ENCODE results near the gene RTP3. TPM values are rescaled to one million over a fixed set of nuclear protein-coding genes. Genes with fewer than 3 reads are reported as not detected.

The RTP3 gene
- total RNA-seq, 1 donor from 2014 or later = not detected

DNA sequence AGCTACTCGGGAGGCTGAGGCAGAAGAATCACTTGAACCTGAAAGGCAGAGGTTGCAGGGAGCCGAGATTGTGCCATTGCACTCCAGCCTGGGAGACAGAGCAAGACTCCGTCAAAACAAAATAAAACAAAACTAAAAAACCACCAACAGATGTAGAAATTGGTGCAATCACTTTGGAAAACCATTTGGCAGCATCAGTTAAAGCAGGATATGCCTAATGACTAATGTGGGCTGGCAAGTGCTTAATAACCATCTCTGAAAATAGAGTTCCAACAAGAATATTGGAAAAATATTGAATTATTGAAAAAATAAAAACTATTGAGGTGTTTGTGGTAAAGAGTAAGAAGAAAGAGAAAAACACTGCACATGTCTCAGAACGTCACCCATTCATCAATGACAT, 16.1 kb upstream of the RTP3 start:
- H3K27me3 Mint-ChIP-seq (ENCODE audit: unreplicated experiment) = peaks cover 42% of the 10 kb centered on the region
- no peak overlapping the region for H3K4me3 Mint-ChIP-seq (ENCODE audit: unreplicated experiment)
- TF ChIP-seq CTCF (IDR thresholded peaks at IDR 0.05) = no peak
- H3K4me1 Mint-ChIP-seq (ENCODE audit: unreplicated experiment) = no peaks in the 10 kb centered on the region
- no peak overlapping the region for H3K27ac Mint-ChIP-seq (ENCODE audit: unreplicated experiment)
- no peaks in the 10 kb centered on the region for H3K9me3 Mint-ChIP-seq (ENCODE audit: unreplicated experiment)
- no peaks in the 10 kb centered on the region for H3K36me3 Mint-ChIP-seq (ENCODE audit: unreplicated experiment)
- no peak for DNase-seq (ENCODE audit: extremely low spot score, unreplicated experiment)

- H3K4me1 Mint-ChIP-seq (ENCODE audit: unreplicated experiment) = no peaks in the 10 kb centered on the region
- DNase-seq (ENCODE audit: extremely low spot score, unreplicated experiment) = no peak
- H3K4me3 Mint-ChIP-seq (ENCODE audit: unreplicated experiment) = no peak overlapping the region
- H3K27ac Mint-ChIP-seq (ENCODE audit: unreplicated experiment) = no peak overlapping the region
- H3K36me3 Mint-ChIP-seq (ENCODE audit: unreplicated experiment) = no peaks in the 10 kb centered on the region
- TF ChIP-seq CTCF (IDR thresholded peaks at IDR 0.05) = no peak
- H3K9me3 Mint-ChIP-seq (ENCODE audit: unreplicated experiment) = no peaks in the 10 kb centered on the region
- peaks cover 32% of the 10 kb centered on the region for H3K27me3 Mint-ChIP-seq (ENCODE audit: unreplicated experiment)
Measured at GRCh38 chr3:46482632-46483350, 15.0 kb upstream of the RTP3 start.

GRCh38 chr3:46483825-46484224, 14.0 kb upstream of the RTP3 start:
- no peak overlapping the region for H3K4me3 Mint-ChIP-seq (ENCODE audit: unreplicated experiment)
- DNase-seq (ENCODE audit: extremely low spot score, unreplicated experiment) = no peak
- peaks cover 29% of the 10 kb centered on the region for H3K27me3 Mint-ChIP-seq (ENCODE audit: unreplicated experiment)
- no peaks in the 10 kb centered on the region for H3K36me3 Mint-ChIP-seq (ENCODE audit: unreplicated experiment)
- H3K9me3 Mint-ChIP-seq (ENCODE audit: unreplicated experiment) = no peaks in the 10 kb centered on the region
- TF ChIP-seq CTCF (IDR thresholded peaks at IDR 0.05) = no peak
- H3K4me1 Mint-ChIP-seq (ENCODE audit: unreplicated experiment) = peaks cover 4% of the 10 kb centered on the region
- no peak overlapping the region for H3K27ac Mint-ChIP-seq (ENCODE audit: unreplicated experiment)

DNA sequence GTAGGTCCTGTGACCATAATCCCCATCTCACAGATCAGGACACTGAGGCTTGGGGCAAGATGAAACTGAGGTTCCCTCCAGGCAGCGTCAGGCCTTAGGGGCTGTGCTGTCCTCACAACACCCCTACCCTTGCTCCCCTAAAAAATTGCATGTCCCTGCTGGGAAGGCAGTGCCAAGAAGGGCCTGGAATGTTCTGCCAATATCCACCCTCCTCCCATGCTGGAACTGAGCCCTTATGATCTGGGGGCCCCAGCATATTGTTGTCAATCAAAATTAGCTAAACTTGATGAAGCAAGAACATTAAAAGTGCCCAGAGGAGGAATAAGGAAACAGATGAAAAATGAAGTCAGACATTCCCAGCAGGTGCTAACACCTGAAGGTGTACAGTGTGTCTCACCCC, 13.4 kb upstream of the RTP3 start:
- no peaks in the 10 kb centered on the region for H3K9me3 Mint-ChIP-seq (ENCODE audit: unreplicated experiment)
- H3K4me1 Mint-ChIP-seq (ENCODE audit: unreplicated experiment) = peaks cover 8% of the 10 kb centered on the region

More for the DNA sequence above, 13.4 kb upstream of the RTP3 start:
- no peak overlapping the region for H3K4me3 Mint-ChIP-seq (ENCODE audit: unreplicated experiment)
- peaks cover 24% of the 10 kb centered on the region for H3K27me3 Mint-ChIP-seq (ENCODE audit: unreplicated experiment)
- DNase-seq (ENCODE audit: extremely low spot score, unreplicated experiment) = no peak
- TF ChIP-seq CTCF (IDR thresholded peaks at IDR 0.05) = no peak
- no peaks in the 10 kb centered on the region for H3K36me3 Mint-ChIP-seq (ENCODE audit: unreplicated experiment)
- no peak overlapping the region for H3K27ac Mint-ChIP-seq (ENCODE audit: unreplicated experiment)

All from osteocyte (in vitro differentiated cells).